GM23248 (cell line): ENCODE measurements around the gene PNPLA2.

Experiments
- EZH2 ChIP-seq: fragments of 200-600 bp; sonication (generic); IDR thresholded peaks from 2 replicates; pipeline ENCODE4 v1.6.1; 2018; ENCODE audit warnings: antibody characterized with exemption, mild to moderate bottlenecking; ENCODE audit not compliant: insufficient read depth, poor library complexity, severe bottlenecking
- EZH2phosphoT487 ChIP-seq: fragments of 200-600 bp; sonication (generic); IDR thresholded peaks from 2 replicates; pipeline ENCODE4 v1.6.1; 2018; ENCODE audit warnings: antibody characterized with exemption, moderate library complexity, mild to moderate bottlenecking, low read depth; ENCODE audit not compliant: insufficient read depth

DNA sequence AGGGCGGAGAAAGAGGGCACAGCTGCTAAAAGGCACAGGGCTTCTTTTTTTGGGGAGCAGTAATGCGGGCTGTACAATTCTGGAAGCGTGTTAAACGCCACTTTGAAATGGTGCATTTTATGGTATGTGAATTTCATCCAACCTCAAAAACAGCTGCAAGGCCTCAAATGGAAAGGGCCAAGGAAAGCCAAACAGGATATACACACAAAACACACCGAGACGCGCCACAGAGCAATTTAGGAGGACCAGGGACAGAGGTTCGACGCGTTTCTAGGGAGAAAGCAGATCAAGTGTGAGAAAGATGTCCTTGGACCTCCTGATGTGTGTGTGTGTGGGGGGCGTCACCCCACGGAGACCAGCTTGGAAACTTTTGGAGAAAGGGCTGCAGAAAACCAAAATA lies 55.0 kb downstream of the PNPLA2 start:
- TF ChIP-seq EZH2 (no peak), EZH2phosphoT487 (no peak)
